Pons (tissue), 1 donor: ENCODE measurements around the gene IFTAP.

Experiments used
- DNase-seq: peaks from one replicate; pipeline ENCODE4 v3.0.0-alpha.2; 2016; ENCODE audit warnings: low spot score

Gene IFTAP

GRCh38 chr11:36598051-36598450, 3.7 kb downstream of the IFTAP start, which contains the start of gene RAG2:
Gene RAG2 (minus strand): TSS chr11:36598236. CDS start chr11:36594168, 4,068 bp downstream.
- DNase-seq: no peak

GRCh38 chr11:36600180-36600579, 5.9 kb downstream of the IFTAP start:
- DNase-seq: no peak

- no peak for DNase-seq
Observed at GRCh38 chr11:36601155-36601554, 6.9 kb downstream of the IFTAP start.

- DNase-seq: no peak
Observed at GRCh38 chr11:36602135-36602534, 7.8 kb downstream of the IFTAP start.

GRCh38 chr11:36605221-36606216, 11.2 kb downstream of the IFTAP start:
- no peak for DNase-seq

- DNase-seq: no peak
Observed at GRCh38 chr11:36608491-36609199, 14.3 kb downstream of the IFTAP start.

GRCh38 chr11:36609383-36609782, 15.1 kb downstream of the IFTAP start:
- DNase-seq: no peak

- no peak for DNase-seq
Observed at GRCh38 chr11:36615826-36616225, 21.5 kb downstream of the IFTAP start.

- no peak for DNase-seq
Observed at GRCh38 chr11:36617543-36618362, 23.5 kb downstream of the IFTAP start.

- DNase-seq: no peak
Observed at GRCh38 chr11:36618363-36619047, 24.2 kb downstream of the IFTAP start.

- no peak for DNase-seq
Observed at GRCh38 chr11:36619502-36619901, 25.2 kb downstream of the IFTAP start.

- no peak for DNase-seq
Observed at GRCh38 chr11:36620246-36620645, 25.9 kb downstream of the IFTAP start.

GRCh38 chr11:36622431-36623136, 28.3 kb downstream of the IFTAP start:
- DNase-seq: peak; percentile 35

- DNase-seq: no peak
Observed at GRCh38 chr11:36623494-36623893, 29.2 kb downstream of the IFTAP start.

- no peak for DNase-seq
Observed at GRCh38 chr11:36627006-36627405, 32.7 kb downstream of the IFTAP start.

GRCh38 chr11:36627471-36627870, 33.2 kb downstream of the IFTAP start:
- no peak for DNase-seq

- DNase-seq: no peak
Observed at GRCh38 chr11:36628141-36628540, 33.8 kb downstream of the IFTAP start.

GRCh38 chr11:36628765-36629244, 34.5 kb downstream of the IFTAP start:
- DNase-seq: no peak

- peak; percentile 16 for DNase-seq
Observed at GRCh38 chr11:36631774-36632173, 37.5 kb downstream of the IFTAP start.

- no peak for DNase-seq
Observed at GRCh38 chr11:36635066-36635862, 41.0 kb downstream of the IFTAP start.
